ENCODE results near the gene FRG1. TPM values are rescaled to one million over a fixed set of nuclear protein-coding genes. Genes with fewer than 3 reads are reported as not detected.
"Not testable (repeated sequence)": the region's sequence is repeated elsewhere in the genome, so short reads cannot be mapped to it uniquely, and the experiment has no call there.

FRG1 gene
- total RNA-seq, 1 experiment from 2014 or later: 48.7 TPM

- Histone ChIP-seq H3K36me3 (no peaks in the 10 kb centered on the region), H3K4me1 (replicated peaks) (no peaks in the 10 kb centered on the region), H3K4me3 (no peak overlapping the region), H3K27ac (no peak overlapping the region), H3K9me3 (replicated peaks) (no peaks in the 10 kb centered on the region), H3K27me3 (replicated peaks) (no peaks in the 10 kb centered on the region)
- no peak for DNase-seq (ENCODE audit: low read depth in 1 of 2, low spot score in 2 of 2)
Observed at GRCh38 chr4:189973646-189974045, 33.0 kb downstream of the FRG1 start.

- no peak overlapping the region for H3K27ac ChIP-seq
- H3K27me3 ChIP-seq (replicated peaks): no peaks in the 10 kb centered on the region
- no peaks in the 10 kb centered on the region for H3K9me3 ChIP-seq (replicated peaks)
- no peak for DNase-seq (ENCODE audit: low read depth in 1 of 2, low spot score in 2 of 2)
- no peaks in the 10 kb centered on the region for H3K36me3 ChIP-seq
- H3K4me1 ChIP-seq (replicated peaks): no peaks in the 10 kb centered on the region
- H3K4me3 ChIP-seq: no peak overlapping the region
Observed at GRCh38 chr4:189974056-189974455, 33.4 kb downstream of the FRG1 start.

GRCh38 chr4:189979196-189980047 is 38.8 kb downstream of the FRG1 start:
- H3K4me1 ChIP-seq (replicated peaks): no peaks in the 10 kb centered on the region
- no peak for DNase-seq (ENCODE audit: low read depth in 1 of 2, low spot score in 2 of 2)
- no peak overlapping the region for H3K4me3 ChIP-seq
- no peaks in the 10 kb centered on the region for H3K27me3 ChIP-seq (replicated peaks)
- no peaks in the 10 kb centered on the region for H3K9me3 ChIP-seq (replicated peaks)
- no peak overlapping the region for H3K27ac ChIP-seq
- no peaks in the 10 kb centered on the region for H3K36me3 ChIP-seq

GRCh38 chr4:189980292-189980691 is 39.6 kb downstream of the FRG1 start:
- not testable (repeated sequence) for DNase-seq (ENCODE audit: low read depth in 1 of 2, low spot score in 2 of 2); H3K27me3 ChIP-seq (replicated peaks); H3K36me3 ChIP-seq; H3K27ac ChIP-seq; H3K4me1 ChIP-seq (replicated peaks); H3K4me3 ChIP-seq; H3K9me3 ChIP-seq (replicated peaks)

DNA sequence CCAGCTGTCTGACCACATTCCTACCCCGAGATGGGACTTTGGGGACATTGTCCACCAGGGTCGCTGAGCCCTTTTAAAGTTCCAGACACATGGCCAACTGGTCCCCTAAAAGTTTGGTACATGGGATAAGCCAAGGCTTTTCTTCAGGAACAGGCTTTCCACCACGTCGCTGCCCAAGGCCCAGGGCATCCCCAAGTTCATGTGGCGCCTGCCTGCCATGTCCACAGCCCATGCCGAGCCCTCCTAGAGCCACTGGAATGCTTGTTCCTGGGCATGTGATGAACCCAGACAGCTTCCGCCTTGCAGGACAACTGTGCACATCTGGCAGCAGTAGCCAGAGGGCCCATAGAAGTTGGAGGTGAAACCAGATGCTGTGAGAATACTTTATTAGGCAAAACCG is 41.3 kb downstream of the FRG1 start:
- Histone ChIP-seq H3K27ac (no peak overlapping the region), H3K27me3 (replicated peaks) (no peaks in the 10 kb centered on the region), H3K4me1 (replicated peaks) (no peaks in the 10 kb centered on the region), H3K9me3 (replicated peaks) (no peaks in the 10 kb centered on the region), H3K36me3 (no peaks in the 10 kb centered on the region), H3K4me3 (no peak overlapping the region)
- no peak for DNase-seq (ENCODE audit: low read depth in 1 of 2, low spot score in 2 of 2)

GRCh38 chr4:189983916-189984526 is 43.3 kb downstream of the FRG1 start:
- not testable (repeated sequence) for DNase-seq (ENCODE audit: low read depth in 1 of 2, low spot score in 2 of 2); H3K4me3 ChIP-seq; H3K36me3 ChIP-seq; H3K9me3 ChIP-seq (replicated peaks); H3K27me3 ChIP-seq (replicated peaks); H3K4me1 ChIP-seq (replicated peaks); H3K27ac ChIP-seq

GRCh38 chr4:189984661-189985060 is 44.0 kb downstream of the FRG1 start:
- DNase-seq (ENCODE audit: low read depth in 1 of 2, low spot score in 2 of 2); H3K36me3 ChIP-seq; H3K4me1 ChIP-seq (replicated peaks); H3K9me3 ChIP-seq (replicated peaks); H3K4me3 ChIP-seq; H3K27ac ChIP-seq; H3K27me3 ChIP-seq (replicated peaks): not testable (repeated sequence)

DNA sequence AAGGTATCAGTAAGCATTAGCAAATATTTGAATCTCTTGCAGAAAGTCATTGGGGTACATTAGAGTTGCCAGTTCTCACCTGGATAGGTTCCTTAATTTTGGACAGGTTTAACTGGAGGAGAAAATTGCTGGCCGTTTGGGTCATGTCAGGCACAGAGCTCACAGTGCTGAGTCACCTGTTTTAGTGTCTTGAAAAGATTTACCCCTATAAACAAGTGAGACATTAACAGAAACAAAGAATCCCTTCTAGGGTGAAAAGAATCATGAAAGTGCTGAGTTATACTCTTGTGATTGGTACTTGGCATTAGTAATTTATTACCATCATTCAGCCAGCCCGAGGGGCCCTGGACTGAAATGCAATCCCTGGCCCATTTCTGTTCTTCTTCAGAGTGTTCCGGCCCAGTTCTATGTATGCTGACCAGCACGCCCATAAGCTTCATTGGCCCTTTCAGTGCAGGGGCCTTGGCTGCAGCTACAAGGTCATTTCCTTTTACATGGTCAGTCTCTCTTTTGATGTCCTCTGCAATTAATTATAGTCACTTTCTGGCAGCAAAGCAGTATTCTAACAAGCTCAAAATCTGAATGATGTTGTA is 45.1 kb downstream of the FRG1 start:
- H3K36me3 ChIP-seq; H3K27me3 ChIP-seq (replicated peaks); H3K27ac ChIP-seq; DNase-seq (ENCODE audit: low read depth in 1 of 2, low spot score in 2 of 2); H3K9me3 ChIP-seq (replicated peaks); H3K4me1 ChIP-seq (replicated peaks); H3K4me3 ChIP-seq: not testable (repeated sequence)

DNA sequence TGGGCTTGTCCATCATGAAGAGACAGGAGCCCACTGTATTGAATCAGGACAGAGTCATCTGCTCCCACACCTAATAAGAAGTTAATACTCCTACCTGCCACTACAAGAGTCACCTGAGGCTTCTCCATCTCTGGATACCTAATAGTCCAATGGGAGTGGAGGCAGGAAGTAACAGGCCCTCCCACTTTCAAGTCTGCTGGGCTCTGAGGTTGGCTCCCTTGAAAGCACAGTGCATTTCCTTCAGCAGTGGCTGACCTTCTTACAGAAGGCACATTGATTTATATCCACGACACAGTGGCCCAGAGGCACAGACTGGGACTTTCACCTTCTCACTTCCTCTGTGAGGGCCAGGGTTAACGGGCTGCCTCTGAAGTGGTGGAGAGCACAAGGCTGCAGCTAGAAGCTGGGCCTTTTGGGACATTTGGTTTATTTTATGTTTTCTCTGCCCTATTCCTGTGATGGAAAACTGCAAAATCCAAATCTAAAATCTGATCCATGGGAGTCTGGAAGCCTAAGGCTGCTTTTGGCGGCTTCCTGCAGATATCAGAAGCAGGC is 48.3 kb downstream of the FRG1 start:
- Histone ChIP-seq H3K27ac (no peak overlapping the region), H3K9me3 (replicated peaks) (no peaks in the 10 kb centered on the region), H3K4me3 (no peak overlapping the region), H3K27me3 (replicated peaks) (no peaks in the 10 kb centered on the region), H3K4me1 (replicated peaks) (no peaks in the 10 kb centered on the region), H3K36me3 (no peaks in the 10 kb centered on the region)
- DNase-seq (ENCODE audit: low read depth in 1 of 2, low spot score in 2 of 2): no peak

DNA sequence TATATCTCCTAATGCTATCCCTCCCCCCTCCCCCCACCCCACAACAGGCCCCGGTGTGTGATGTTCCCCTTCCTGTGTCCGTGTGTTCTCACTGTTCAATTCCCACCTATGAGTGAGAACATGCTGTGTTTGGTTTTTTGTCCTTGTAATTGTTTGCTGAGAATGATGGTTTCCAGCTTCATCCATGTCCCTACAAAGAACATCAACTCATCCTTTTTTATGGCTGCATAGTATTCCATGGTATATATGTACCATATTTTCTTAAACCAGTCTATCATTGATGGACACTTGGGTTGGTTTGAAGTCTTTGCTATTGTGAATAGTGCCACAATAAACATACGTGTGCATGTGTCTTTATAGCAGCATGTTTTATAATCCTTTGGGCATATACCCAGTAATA is 49.3 kb downstream of the FRG1 start:
- not testable (repeated sequence) for DNase-seq (ENCODE audit: low read depth in 1 of 2, low spot score in 2 of 2); H3K4me1 ChIP-seq (replicated peaks); H3K36me3 ChIP-seq; H3K9me3 ChIP-seq (replicated peaks); H3K4me3 ChIP-seq; H3K27me3 ChIP-seq (replicated peaks); H3K27ac ChIP-seq

Other genes starting within 250 kb of the FRG1 start
- gene FRG2, start 86.4 kb downstream of the FRG1 start, total RNA-seq (2014; rRNA removed; shearing (Covaris generic)): not detected in 2 replicates
- not detected in 2 replicates for gene DBET, start 123.6 kb downstream of the FRG1 start, total RNA-seq (2014; rRNA removed; shearing (Covaris generic))
- gene DUX4, start 232.9 kb downstream of the FRG1 start, total RNA-seq (2014; rRNA removed; shearing (Covaris generic)): not detected in 2 replicates

Data from SJSA1 (cell line).